ENCODE measurements around the gene TRNAU1AP.
"Not testable (repeated sequence)": the region's sequence is repeated elsewhere in the genome, so short reads cannot be mapped to it uniquely, and the experiment has no call there.

TRNAU1AP gene

DNA sequence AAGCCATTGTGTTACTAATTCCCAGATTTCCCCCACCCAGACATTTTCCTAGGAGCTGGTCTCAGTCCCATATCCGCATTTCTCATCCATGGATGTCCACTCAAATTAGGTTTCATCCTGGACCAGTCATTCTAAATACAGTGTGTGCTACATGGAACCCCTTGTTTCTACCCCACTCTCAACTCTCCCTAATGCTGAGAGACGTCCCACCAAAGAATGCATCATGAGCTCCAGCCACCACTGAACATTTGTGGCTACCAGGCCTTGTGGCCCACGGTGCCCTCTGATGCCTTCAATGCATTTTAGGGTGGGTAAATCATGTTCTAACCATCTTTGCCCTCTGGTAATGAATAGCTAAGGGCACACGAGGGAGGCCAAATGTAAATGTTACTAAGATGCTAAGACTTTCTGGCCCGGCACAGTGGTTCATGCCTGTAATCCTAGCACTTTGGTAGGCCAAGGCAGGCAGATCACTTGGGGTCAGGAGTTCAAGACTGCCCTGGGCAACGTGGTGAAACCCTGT, 25.9 kb downstream of the TRNAU1AP start:
- DNase-seq: no peak

DNA sequence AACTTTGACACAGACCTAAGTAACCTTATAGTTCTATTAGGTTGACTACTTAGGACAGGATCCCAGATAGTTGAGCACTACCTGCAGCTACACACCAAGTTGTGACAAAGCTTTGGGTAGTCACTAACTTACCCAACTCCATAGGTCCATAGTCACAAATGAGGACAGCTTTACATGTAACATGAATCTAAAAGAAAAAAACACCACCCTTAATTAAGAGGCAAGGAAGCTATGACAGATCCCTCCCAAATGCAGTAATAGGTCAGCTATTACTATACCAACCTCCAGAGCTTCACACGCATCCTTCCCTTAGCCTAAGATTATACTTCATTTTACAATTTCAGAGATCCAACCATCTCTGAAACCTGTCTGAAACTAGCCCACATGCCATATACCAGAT, 26.5 kb downstream of the TRNAU1AP start:
- DNase-seq: no peak

DNA sequence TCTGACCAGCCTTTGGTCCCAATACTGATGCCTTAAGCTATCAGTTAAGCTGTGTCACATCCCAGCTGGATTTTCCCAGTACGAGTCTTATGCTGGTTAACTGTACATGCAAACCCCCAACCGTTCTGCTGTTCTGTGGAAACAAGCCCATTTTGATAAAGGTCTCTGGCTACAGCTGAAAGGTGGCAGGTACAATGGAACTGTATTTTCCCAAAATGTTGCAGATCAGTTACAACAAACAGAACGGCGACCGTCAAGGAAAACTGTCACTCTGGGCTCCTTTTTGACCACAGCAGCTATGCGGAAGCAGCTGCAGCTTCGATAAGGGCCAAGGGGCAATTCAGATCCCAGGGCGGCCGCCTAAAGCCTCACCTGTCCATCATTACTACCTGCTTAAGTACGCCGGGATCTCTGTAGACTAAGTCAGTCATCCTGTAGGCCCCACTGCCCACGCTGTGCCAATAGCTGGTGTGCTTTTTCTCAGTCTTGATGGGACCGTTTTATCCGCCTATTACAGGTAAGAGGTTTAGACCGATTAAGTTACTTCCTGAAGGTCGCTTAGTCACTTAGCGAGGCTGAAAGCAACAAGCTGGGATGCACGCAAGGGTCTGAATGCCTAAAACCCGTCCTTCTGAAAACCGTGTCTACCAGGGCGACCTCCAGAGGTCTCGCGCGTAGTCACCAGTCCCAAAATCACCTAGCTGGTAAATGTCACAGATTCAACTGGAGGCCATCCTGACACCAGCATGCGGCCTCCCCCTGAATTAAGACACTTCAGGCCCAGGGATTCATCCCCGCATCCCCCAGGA, 28.0 kb downstream of the TRNAU1AP start:
- DNase-seq: peak in 1 of 2 experiments; percentile 54

DNA sequence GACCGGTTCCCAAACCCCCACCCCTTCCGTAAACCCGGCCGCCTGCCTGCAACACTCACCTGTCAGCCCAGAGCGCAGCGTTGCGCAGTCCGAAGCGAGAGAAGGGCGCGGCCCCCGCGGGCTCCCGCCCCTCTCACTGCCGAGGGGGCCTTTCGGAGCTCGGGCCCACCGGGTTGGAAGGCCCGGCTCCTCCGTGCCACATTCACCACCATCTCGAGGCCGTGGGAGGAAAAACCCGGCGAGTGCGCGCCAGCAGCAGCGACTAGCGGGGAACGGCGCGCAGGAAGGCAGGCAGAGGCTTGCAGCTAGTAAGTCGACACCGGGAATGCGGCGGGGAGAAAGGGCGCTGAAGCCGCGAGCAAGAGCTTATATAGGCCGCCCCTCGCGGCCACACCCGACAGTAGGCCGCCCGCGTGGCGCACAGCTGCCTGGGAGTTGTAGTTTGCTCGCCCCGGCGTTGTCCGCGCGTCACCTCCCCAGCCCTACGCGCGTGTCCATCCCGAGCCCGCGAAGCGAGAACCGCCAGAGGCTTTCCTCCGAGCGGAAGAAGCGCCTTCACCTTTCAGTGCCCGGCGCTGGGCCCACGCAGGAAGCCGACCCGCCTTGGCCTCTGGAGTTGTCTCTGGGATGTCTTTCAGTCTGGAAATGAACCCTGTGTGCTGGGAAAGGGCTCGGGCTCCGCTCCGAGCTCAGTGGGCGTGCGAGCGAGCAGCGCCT, 28.8 kb downstream of the TRNAU1AP start:
- peak; percentile 90 to 98 for DNase-seq

DNA sequence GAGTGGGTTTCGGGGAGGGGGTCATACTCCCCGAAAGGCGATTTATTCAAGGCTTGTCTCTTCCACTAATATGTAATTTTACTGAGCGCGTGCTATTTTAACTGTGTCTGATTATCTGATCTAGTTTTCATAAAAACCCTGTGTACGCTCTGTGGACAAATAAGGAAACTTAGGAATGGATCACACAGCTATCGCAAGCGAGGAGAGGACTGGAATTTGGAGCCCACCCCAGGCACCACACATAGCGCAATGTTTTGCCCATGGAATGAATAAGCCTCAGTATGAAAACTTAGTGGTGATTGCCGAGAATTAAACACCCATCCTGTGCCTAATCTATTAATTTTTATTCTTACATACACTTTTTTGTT, 29.3 kb downstream of the TRNAU1AP start:
- DNase-seq: peak in 1 of 2 experiments; percentile 33

DNA sequence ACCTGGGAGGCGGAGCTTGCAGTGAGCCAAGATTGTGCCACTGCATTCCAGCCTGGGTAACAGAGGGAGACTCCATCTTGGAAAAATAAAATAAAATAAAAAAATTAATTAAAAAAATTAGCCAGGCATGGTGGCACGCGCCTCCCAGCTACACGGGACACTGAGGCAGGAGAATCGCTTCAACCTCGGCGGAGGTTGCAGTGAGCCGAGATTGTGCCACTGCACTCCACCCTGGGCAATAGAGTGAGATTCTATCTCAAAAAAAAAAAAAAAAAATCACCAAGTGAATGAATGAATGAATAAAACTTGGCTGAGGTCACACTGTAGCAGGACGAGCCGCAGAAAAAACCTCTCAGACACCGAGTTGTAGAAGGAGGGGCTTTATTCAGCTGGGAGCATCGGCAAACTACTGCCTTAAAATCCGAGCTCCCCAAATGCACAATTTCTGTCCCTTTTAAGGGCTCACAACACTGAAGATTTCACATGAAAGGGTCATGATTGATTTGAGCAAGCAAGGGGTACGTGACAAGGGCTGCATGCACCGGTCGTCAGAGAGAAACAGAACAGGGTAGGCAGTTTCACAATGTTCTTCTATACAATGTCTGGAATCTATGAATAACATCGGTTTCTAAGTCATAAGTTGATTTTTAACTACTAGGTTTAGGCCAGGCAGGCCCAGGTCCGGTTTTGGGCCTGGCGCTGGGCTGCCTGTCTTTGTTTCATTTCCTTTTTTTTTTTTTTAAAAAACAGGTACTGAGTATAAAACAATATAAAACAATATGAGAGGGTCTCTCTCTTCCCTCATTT, 33.9 kb downstream of the TRNAU1AP start:
- not testable (repeated sequence) for DNase-seq

DNA sequence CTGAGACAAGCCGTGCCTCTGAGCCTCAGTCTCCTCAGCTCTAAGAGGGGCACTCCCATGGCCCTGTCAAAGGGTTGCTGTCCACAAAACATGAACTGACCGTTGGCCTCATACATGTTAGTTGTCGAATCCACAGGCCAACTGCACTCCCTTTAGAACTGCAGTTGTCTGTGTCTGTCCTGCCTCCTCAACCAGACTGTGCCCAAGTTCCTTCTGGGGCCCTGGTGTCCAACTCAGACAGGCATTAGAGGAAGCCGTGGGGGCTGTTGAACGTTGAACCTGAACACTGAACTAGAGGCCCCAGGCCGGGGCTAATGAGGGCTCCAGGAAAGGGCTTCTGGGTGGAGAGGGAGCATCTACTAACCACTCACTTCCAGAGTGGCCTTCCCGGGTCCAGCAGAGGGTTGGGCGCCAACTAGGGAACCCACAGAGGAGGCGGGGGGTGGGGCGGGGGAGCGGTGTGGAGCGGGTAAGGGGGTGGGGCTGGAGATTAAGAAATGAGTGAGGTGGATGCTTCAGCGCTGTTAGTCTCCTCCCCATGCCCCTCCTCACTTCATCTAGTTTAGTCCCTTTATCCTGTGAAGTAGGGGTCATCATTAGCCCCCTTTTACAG, 38.9 kb downstream of the TRNAU1AP start, which contains the start of gene RAB42:
Gene RAB42, plus strand, starts transcription at position 558 of the 613 bp plus-strand sequence. CDS start 247 bp downstream, outside the sequence.
- no peak for DNase-seq

DNA sequence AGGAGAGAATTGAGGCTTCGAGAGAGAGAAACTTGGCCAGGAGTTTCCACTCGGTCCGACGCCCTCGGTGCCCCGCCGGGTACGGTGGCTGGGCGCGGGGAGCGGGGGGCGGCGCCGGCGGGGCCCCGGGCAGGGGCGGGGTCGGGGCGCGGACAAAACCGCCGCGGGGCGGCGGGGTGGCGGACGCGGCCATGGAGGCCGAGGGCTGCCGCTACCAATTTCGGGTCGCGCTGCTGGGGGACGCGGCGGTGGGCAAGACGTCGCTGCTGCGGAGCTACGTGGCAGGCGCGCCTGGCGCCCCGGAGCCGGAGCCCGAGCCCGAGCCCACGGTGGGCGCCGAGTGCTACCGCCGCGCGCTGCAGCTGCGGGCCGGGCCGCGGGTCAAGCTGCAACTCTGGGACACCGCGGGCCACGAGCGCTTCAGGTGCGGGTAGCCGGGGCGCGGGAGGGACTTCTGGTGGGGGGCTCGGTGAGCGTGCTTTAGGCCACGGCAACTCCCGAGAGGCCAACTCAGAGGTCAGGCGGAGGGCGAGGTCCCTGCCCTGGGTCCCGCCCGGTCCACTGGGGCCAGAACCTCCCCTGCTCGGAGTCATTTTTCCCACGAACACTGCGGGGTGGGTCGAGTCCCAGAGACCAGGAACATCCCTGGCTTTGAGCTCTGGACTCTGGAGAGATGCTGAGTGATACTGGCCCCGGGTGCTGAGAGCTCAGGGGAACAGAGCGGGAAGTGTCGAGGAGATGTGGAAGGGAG, 39.6 kb downstream of the TRNAU1AP start:
- DNase-seq: no peak

DNA sequence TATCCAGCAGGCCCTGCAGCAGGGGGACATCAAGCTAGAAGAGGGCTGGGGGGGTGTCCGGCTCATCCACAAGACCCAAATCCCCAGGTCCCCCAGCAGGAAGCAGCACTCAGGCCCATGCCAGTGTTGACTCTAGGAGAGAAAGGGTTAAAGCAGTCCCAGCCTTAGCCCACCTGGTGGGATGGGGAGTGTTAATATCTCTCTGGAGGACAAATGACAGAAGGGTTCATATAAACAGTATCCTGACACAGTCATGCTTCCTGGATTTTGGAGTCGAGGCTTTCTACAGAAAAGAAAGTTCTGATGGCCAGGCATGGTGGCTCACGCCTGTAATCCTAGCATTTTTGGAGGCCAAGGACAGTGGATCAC, 41.1 kb downstream of the TRNAU1AP start:
- not testable (repeated sequence) for DNase-seq

DNA sequence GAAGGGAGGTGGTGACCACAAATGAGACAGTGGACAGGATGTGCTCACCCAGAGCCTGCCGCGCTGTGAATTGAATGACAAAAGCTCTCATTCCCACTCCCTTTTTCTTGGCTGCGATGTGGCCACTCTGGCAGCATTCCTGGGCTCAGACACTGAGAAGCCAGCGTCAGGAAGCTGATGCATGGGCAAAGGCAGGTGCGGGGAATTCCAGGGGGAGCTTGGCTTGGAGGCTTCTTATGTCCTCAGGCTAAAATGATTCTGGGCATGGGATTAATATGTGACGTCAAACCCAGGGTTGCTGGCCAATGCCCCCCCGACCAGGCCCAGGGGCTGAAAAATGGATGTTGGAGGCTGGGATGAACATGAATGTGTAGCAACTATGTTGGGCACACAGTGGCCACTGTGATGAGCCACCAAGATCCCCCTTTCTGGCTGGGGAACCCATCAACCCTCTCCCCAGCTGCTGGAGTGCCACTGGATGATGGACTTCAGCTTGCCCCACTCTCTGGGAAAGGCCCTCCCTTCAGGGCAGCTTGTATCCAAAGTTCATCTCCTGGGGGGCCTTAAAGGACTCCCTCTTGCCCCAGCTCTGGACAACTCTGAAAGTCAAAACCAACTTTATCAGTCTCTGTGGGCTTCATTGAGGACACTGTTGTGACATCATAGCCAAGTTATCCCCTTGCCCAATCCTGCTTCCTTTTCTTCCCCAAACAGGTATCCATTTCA, 42.0 kb downstream of the TRNAU1AP start:
- peak; percentile 76 to 90 for DNase-seq

DNA sequence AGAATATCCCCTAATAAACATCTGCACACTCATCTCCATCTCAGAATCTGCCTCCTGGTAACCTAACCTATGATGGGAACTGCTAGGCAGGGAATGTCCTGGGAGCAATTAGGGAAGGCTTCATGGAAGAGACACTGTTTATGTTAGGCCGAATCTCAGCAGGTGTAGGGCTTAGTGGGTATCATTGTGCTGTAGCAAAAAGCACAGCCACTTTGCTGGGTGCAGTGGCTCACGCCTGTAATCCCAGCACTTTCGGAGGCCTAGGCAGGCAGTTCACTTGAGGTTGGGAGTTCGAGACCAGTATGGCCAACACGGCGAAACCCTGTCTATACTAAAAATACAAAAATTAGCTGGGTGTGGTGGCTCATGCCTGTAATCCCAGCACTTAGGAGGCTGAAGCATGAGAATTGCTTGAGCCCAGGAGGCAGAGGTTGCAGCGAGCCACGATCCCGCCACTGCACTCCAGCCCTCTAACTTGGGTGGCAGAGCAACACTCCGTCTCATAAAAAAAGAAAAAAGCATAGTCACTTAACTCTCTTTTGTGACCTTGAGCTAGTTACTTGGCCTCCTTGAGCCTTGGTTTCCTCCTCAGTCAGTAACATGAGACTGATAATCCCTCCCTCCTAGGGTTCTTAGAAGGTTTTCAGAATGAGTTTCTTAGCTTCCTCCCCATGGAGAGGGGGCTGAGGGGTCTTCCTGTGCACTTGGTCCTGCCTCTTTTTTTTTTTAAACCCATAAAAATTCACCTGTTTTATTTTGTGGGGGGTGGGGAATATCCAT, 42.7 kb downstream of the TRNAU1AP start:
- no peak for DNase-seq

DNA sequence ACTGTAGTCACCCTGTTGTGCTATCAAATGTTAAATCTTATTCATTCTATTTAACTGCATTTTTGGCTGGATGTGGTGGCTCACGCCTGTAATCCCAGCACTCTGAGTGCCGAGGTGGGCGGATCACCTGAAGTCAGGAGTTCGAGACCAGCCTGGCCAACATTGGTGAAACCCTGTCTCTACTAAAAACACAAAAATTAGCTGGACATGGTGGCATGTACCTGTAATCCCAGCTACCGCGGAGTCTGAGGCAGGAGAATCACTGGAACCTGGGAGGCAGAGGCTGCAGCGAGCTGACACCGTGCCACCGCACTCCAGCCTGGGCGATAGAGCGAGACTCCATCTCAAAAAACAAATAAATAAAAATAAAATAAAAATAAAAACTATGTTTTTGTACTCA, 43.4 kb downstream of the TRNAU1AP start:
- DNase-seq: not testable (repeated sequence)

DNA sequence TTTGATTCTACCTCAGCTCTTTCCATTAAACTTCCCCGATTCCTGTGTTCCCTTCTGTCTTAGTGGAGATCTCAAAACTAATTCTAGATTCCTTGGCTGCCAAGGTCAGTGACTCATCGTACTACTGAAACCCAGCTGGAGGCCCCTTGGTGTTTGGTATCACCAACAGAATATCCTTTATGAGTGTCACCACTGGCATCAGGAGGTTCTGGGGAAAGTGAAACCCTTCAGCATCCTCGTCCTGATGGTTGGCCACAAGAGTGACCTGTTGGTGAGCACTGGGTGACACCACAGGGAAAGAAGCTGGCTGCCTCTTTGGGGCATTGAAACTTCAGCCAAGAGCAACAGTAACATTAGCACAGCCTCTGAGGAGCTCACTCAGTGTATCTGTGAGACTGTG, 48.8 kb downstream of the TRNAU1AP start:
- peak; percentile 3 to 40 for DNase-seq

DNA sequence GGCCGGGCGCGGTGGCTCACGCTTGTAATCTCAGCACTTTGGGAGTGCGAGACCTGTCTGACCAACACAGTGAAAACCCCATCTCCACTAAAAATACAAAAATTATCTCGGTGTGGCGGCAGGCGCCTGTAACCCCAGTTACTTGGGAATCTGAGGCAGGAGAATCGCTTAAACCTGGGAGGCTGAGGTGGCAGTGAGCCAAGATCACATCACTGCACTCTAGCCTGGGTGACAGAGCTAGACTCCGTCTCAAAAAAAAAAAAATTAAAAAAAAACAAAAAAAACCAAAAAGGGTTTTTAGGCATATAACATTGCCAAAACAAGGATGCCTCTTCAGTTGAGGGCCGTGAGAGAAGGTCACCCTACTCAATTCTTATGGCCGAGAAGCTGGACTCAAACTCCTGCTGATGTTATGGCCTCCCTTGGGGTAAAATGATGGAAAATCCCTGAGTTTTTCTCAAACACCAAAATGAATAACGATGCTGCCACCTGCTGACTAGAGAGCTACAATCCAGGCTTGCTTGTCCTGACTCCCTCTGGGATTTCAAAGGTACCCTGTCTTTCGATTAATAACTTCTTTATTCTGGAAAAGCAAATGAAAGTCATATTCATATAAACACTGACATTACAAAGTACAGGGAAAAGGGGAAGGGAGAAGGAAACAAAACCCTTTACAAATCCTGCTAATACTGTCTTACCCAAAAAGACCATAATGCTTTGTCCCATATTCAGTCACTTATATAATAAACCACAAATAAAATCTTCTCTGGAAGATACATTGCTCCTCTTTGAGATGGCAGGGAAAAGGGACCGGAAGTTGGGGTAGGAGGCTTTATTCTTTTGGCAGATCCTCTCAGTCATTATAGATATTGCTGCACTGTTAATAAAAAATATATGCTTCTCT, 49.9 kb downstream of the TRNAU1AP start:
- peak; percentile 71 to 85 for DNase-seq

DNA sequence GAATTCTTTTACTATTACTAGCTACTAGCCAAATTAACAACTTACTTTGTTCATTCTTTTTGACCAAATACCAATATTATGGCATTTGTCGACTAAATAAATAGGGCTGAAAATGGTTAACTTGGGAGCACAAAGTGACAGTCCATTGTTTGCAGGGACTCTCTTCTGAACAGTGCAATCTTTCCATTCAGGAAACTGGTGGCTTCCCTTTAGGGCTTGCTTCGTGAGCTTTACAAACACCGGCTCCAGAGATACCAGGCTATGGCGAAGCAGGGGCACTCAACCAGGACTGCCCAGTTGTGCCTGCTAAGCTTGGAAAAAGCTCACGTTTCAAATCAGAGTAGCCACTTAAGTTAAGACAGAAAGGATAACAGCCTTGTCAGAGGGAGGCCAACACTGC, 51.5 kb downstream of the TRNAU1AP start:
- no peak for DNase-seq

DNA sequence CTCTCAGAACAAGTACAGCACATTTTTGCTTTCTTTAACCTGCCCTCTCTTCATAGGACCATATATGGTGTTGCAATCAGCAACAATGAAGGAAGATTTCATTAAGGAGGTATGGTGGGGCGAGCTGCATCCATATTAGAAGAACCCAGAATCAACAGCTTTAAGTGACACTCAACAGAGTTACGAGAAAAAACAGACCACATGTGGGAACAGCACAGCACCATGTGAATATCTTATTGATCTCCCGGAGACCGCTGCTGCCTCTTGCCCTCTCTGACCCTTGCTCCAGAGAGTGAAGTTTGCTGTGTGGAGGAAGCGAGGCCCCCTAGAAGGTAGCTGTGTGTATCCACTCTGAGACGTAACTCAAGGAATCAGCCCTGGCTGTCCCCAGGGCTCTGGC, 52.1 kb downstream of the TRNAU1AP start:
- no peak for DNase-seq

DNA sequence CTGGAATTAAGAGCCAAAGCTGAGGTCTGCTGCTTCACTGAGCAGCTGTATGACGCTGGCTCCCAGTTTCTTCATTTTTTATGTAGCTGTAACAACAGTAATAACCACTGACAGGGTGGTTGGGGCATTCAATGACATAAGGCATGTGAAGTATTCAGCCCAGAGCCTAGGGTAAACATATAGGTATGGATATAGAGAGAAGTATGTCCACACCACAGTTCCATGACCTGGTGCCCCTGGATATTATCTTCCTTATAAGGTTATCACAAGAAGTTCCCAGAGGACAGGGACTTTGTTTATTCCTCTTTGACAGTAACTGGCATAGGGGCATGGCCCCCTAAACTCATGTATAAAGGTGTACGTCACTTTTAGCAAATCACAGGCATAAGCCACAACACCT, 53.9 kb downstream of the TRNAU1AP start:
- DNase-seq: no peak

DNA sequence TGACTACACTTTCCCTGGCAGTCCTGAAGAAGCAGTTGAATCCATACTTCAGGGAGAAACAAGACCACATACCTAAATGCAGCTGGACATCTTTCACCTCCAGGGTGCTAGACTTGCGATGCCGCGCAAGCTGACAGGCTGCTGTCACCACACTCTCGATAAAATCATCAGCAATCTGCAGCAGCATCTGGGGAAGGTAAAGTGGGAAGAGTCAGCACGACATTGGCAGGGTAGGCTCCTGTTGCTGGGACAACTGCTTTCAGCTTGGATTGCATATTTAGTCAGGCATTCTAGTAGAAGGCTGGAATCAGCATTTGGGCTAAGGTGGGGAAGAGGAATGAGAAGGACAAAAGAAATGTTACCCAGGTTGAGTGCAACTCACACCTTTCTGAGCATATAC, 60.3 kb downstream of the TRNAU1AP start:
- no peak for DNase-seq

Measured in NCI-H446 (cell line).